ENCODE data around the gene ACOT11.

The ACOT11 gene

DNA sequence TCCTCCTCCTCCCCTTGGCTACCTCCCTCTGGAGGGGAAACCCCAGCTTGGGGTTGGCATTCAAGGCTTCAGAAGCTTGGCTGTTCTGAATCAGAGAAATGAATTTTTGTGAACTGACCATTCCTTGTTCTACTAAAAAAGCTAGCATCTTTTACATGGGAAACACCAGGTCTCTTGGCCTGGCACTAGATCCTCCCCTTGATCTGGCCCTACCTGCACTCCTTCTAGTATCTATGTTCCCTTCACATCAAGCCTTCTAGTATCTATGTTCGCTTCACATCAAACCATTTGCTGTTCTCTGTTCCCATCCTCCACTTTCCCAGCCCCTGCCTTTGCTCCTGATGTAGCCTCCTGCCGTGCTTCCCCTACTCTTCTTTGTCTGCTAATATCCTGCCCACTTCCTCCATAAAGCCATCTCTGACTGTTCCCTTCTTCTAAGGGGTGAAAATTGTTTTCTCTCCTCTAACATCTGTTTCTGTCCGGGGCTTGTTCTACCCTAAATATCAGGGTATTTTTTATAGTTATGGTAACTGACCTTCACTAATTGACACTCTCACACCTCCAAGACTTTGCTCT, 49.5 kb downstream of the ACOT11 start:
- H3K27ac ChIP-seq (ENCODE audit: low read depth, low read length), result no peak overlapping the region
- no peaks in the 10 kb centered on the region for H3K27me3 ChIP-seq (ENCODE audit: control insufficient read depth in 1 of 2, insufficient read depth in 2 of 2, low read length in 2 of 2)
- H3K4me1 ChIP-seq (ENCODE audit: control insufficient read depth in 1 of 2, insufficient read depth in 2 of 2, low read length in 2 of 2), result no peaks in the 10 kb centered on the region
- H3K9ac ChIP-seq (ENCODE audit: low read depth in 1 of 2, low read length in 2 of 2), result no peak overlapping the region
- peaks cover 41 to 68% of the 10 kb centered on the region in 2 donors for H3K36me3 ChIP-seq (ENCODE audit: control insufficient read depth in 1 of 2, insufficient read depth in 2 of 2, low read length in 2 of 2)
- H3K4me3 ChIP-seq (ENCODE audit: low read depth in 1 of 2, low read length in 2 of 2), result no peak overlapping the region
- no peaks in the 10 kb centered on the region for H3K9me3 ChIP-seq (ENCODE audit: control insufficient read depth in 1 of 2, low read length in 2 of 2)

DNA sequence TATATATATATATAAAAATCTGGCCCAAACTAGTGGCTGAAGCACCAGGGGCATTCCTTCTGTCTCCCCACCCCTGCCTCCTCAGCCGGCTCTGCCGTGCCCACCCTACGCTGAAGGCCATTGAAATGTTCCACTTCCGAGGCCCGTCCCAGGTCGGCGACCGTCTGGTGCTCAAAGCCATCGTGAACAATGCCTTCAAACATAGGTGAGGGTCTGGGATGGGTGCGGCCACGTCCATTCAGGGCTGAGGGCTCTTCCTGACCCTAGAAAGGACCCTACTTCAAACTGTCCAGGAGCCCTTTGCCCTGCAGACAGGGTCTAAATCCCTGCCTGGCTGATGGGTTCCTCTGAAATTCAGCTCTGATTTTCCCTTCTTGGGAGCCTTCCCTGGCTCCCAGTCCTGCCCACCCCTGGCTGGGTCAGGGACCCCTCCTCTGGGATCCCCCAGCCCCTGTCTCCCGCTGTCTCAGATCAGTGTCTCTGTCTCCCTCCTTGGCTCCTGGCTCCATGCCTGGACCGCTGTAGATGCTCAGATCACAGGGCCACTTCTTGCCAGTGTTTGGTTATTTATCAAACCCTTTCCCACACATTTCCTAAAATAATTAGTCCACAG, 51.3 kb downstream of the ACOT11 start:
- no peak overlapping the region for H3K9ac ChIP-seq (ENCODE audit: low read depth in 1 of 2, low read length in 2 of 2)
- peaks cover 9 to 10% of the 10 kb centered on the region in 2 donors for H3K4me1 ChIP-seq (ENCODE audit: control insufficient read depth in 1 of 2, insufficient read depth in 2 of 2, low read length in 2 of 2)
- no peaks in the 10 kb centered on the region for H3K9me3 ChIP-seq (ENCODE audit: control insufficient read depth in 1 of 2, low read length in 2 of 2)
- H3K27ac ChIP-seq (ENCODE audit: low read depth, low read length), result no peak overlapping the region
- no peaks in the 10 kb centered on the region for H3K27me3 ChIP-seq (ENCODE audit: control insufficient read depth in 1 of 2, insufficient read depth in 2 of 2, low read length in 2 of 2)
- H3K36me3 ChIP-seq (ENCODE audit: control insufficient read depth in 1 of 2, insufficient read depth in 2 of 2, low read length in 2 of 2), result peaks cover 35 to 63% of the 10 kb centered on the region in 2 donors
- H3K4me3 ChIP-seq (ENCODE audit: low read depth in 1 of 2, low read length in 2 of 2), result no peak overlapping the region

DNA sequence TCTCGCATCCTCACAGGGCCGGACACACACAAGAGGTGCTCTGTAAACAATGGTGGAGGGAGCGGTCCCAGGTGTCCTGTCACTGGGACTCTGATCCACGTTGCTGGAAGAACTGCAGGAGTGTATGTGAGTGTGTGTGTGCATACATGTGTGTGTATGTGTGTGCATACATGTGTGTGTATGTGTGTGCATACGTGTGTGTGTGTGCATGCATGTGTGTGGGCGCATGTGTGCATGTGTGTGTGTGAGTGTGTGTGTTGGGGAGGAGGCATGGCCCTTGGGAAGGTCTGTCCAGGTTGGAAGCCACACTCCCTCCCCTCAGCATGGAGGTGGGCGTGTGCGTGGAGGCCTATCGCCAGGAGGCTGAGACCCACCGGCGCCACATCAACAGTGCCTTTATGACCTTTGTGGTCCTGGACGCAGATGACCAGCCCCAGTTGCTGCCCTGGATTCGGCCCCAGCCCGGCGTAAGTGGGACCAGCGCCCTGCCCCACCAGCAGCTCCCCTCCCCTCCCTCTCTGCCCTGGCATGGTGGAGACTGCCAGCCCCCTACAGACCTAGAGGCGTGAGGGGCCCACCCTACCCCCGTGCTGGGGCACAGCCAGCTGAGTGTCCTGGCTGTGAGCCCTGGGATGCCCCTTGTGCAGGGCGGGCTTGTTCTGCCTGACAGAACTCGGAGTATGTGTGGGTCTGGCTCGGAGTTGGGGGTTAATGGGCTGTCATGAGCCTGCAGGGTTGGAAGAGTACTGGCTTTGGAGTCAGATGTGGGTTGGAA, 53.1 kb downstream of the ACOT11 start:
- no peak overlapping the region for H3K27ac ChIP-seq (ENCODE audit: low read depth, low read length)
- peaks cover 33 to 61% of the 10 kb centered on the region in 2 donors for H3K36me3 ChIP-seq (ENCODE audit: control insufficient read depth in 1 of 2, insufficient read depth in 2 of 2, low read length in 2 of 2)
- H3K9me3 ChIP-seq (ENCODE audit: control insufficient read depth in 1 of 2, low read length in 2 of 2), result no peaks in the 10 kb centered on the region

DNA sequence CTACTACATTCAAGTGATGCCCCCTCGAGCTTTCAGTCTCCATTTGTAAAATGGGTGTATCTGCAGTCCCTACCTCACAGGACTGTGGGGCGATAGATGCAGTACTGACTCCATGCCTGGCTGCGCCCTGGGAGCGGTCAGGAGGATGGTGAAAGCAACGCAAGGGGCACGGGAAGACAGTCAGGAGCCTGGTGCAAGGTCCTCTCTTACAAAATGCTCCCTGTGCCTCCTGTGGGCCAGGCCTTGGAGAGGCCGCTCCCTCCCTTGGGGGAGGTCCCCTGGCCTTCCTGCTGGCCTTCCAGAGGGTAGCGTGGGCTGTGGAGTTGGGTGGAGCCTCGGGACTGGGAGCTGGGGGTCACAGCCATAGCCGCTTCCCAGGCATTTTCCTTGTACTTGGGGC, 53.7 kb downstream of the ACOT11 start:
- Histone ChIP-seq H3K4me3 (ENCODE audit: low read depth in 1 of 2, low read length in 2 of 2) (no peak overlapping the region), H3K4me1 (ENCODE audit: control insufficient read depth in 1 of 2, insufficient read depth in 2 of 2, low read length in 2 of 2) (peaks cover 25 to 26% of the 10 kb centered on the region in 2 donors), H3K9ac (ENCODE audit: low read depth in 1 of 2, low read length in 2 of 2) (no peak overlapping the region), H3K27me3 (ENCODE audit: control insufficient read depth in 1 of 2, insufficient read depth in 2 of 2, low read length in 2 of 2) (no peaks in the 10 kb centered on the region), H3K36me3 (ENCODE audit: control insufficient read depth in 1 of 2, insufficient read depth in 2 of 2, low read length in 2 of 2) (peaks cover 31 to 59% of the 10 kb centered on the region in 2 donors), H3K27ac (ENCODE audit: low read depth, low read length) (no peak overlapping the region), H3K9me3 (ENCODE audit: control insufficient read depth in 1 of 2, low read length in 2 of 2) (no peaks in the 10 kb centered on the region)

More for the DNA sequence above, 53.1 kb downstream of the ACOT11 start:
- no peak overlapping the region for H3K9ac ChIP-seq (ENCODE audit: low read depth in 1 of 2, low read length in 2 of 2)
- no peaks in the 10 kb centered on the region for H3K27me3 ChIP-seq (ENCODE audit: control insufficient read depth in 1 of 2, insufficient read depth in 2 of 2, low read length in 2 of 2)
- no peak overlapping the region for H3K4me3 ChIP-seq (ENCODE audit: low read depth in 1 of 2, low read length in 2 of 2)
- peaks cover 20 to 22% of the 10 kb centered on the region in 2 donors for H3K4me1 ChIP-seq (ENCODE audit: control insufficient read depth in 1 of 2, insufficient read depth in 2 of 2, low read length in 2 of 2)

DNA sequence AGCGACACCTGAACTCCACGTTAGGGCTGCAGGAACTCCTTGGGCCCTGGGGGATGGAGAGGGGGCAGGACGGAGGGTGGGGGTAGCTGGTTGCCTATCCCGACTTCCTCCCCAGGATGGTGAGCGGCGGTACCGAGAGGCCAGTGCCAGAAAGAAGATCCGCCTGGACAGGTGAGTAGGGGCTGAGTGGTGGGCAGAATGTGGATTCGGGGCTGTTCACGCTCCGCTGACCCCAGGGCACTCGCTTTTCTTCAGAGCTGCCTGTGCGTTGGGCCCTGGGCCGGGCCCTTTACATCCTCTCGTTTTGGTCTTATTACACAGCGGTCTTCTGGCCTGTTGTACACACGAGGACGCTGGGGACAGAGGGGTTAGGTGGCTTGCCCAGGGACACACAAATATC, 54.5 kb downstream of the ACOT11 start:
- no peak overlapping the region for H3K9ac ChIP-seq (ENCODE audit: low read depth in 1 of 2, low read length in 2 of 2)

DNA sequence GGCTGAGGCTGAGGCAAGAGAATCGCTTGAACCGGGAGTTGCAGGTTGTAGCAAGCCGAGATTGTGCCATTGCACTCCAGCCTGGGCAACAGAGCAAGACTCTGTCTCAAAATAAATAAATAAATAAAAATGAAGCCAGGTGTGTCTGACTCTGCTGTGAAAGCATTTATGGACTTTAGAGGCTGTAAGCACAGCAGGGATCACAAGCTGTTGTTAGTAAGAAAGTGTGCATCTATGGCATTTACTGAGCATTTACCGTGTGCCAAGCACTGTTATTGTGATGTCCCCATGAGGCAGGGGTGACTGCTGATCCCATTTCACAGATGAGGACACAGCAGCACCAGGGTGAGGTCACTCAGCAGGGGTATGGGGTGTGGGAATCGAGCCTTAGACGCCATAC, 55.2 kb downstream of the ACOT11 start:
- H3K36me3 ChIP-seq (ENCODE audit: control insufficient read depth in 1 of 2, insufficient read depth in 2 of 2, low read length in 2 of 2), result peaks cover 28 to 60% of the 10 kb centered on the region in 2 donors
- H3K27me3 ChIP-seq (ENCODE audit: control insufficient read depth in 1 of 2, insufficient read depth in 2 of 2, low read length in 2 of 2), result no peaks in the 10 kb centered on the region
- no peak overlapping the region for H3K4me3 ChIP-seq (ENCODE audit: low read depth in 1 of 2, low read length in 2 of 2)
- H3K27ac ChIP-seq (ENCODE audit: low read depth, low read length), result no peak overlapping the region
- H3K4me1 ChIP-seq (ENCODE audit: control insufficient read depth in 1 of 2, insufficient read depth in 2 of 2, low read length in 2 of 2), result peaks cover 25 to 27% of the 10 kb centered on the region in 2 donors
- H3K9me3 ChIP-seq (ENCODE audit: control insufficient read depth in 1 of 2, low read length in 2 of 2), result no peaks in the 10 kb centered on the region
- H3K9ac ChIP-seq (ENCODE audit: low read depth in 1 of 2, low read length in 2 of 2), result no peak overlapping the region

More for the DNA sequence above, 54.5 kb downstream of the ACOT11 start:
- Histone ChIP-seq H3K9me3 (ENCODE audit: control insufficient read depth in 1 of 2, low read length in 2 of 2) (no peaks in the 10 kb centered on the region), H3K27ac (ENCODE audit: low read depth, low read length) (peak overlapping the region; percentile 10), H3K27me3 (ENCODE audit: control insufficient read depth in 1 of 2, insufficient read depth in 2 of 2, low read length in 2 of 2) (no peaks in the 10 kb centered on the region), H3K36me3 (ENCODE audit: control insufficient read depth in 1 of 2, insufficient read depth in 2 of 2, low read length in 2 of 2) (peaks cover 28 to 59% of the 10 kb centered on the region in 2 donors), H3K4me3 (ENCODE audit: low read depth in 1 of 2, low read length in 2 of 2) (no peak overlapping the region), H3K4me1 (ENCODE audit: control insufficient read depth in 1 of 2, insufficient read depth in 2 of 2, low read length in 2 of 2) (peaks cover 25 to 27% of the 10 kb centered on the region in 2 donors)

DNA sequence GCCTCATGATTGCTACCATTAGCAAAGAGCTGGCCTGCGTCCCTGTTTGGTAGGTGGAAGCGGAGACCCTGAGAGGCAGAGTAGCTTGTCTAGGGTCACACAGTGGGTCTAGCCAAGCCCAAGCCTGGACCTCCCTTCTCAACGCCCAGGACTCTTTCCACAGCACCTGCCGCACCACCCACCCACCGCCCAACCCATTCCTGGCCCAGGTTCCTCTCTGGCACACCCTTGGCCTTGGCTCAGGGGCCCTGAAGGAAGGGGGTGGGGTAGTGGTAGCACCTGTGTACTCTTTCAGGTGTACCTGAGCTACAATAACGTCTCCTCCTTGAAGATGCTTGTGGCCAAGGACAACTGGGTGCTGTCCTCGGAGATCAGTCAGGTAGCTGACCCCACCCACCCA, 56.0 kb downstream of the ACOT11 start:
- peaks cover 25 to 27% of the 10 kb centered on the region in 2 donors for H3K4me1 ChIP-seq (ENCODE audit: control insufficient read depth in 1 of 2, insufficient read depth in 2 of 2, low read length in 2 of 2)
- peaks cover 28 to 62% of the 10 kb centered on the region in 2 donors for H3K36me3 ChIP-seq (ENCODE audit: control insufficient read depth in 1 of 2, insufficient read depth in 2 of 2, low read length in 2 of 2)
- no peak overlapping the region for H3K9ac ChIP-seq (ENCODE audit: low read depth in 1 of 2, low read length in 2 of 2)
- no peaks in the 10 kb centered on the region for H3K9me3 ChIP-seq (ENCODE audit: control insufficient read depth in 1 of 2, low read length in 2 of 2)
- H3K27me3 ChIP-seq (ENCODE audit: control insufficient read depth in 1 of 2, insufficient read depth in 2 of 2, low read length in 2 of 2), result no peaks in the 10 kb centered on the region
- no peak overlapping the region for H3K4me3 ChIP-seq (ENCODE audit: low read depth in 1 of 2, low read length in 2 of 2)
- no peak overlapping the region for H3K27ac ChIP-seq (ENCODE audit: low read depth, low read length)

DNA sequence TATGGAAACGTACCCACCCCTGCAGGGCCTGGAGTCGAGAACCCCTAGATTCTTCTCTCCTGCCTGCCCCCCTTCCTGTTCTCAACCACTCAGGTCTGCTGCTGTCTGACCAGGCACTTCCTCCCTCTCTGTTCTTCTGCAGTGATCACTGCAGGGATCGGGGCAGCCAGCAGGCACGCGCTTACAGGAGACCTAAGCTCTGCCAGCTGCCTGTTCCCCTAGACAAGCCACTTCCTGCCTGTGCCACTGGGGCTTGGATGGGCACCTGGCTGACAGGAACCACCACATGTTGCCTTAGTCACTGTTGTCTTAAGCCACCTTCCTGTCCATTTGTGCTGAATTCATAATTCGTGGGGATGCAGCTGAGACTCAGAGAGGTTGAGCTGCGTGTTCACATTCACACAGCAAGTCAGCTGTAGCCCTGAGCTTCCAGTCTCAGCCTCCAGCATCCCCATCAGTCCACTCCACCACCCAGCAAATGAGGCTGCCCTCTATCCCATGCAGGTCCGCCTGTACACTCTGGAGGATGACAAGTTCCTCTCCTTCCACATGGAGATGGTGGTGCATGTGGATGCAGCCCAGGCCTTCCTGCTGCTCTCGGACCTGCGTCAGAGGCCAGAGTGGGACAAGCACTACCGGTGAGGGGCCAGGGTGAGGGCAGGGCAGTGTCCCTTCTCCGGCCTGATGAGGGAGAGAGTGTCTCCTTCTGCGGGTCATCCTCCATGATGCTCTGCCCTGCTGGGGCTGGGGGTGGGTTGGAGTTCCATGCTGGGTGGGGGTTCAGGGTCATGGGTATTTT, 56.7 kb downstream of the ACOT11 start:
- H3K36me3 ChIP-seq (ENCODE audit: control insufficient read depth in 1 of 2, insufficient read depth in 2 of 2, low read length in 2 of 2), result peaks cover 24 to 70% of the 10 kb centered on the region in 2 donors
- H3K9me3 ChIP-seq (ENCODE audit: control insufficient read depth in 1 of 2, low read length in 2 of 2), result no peaks in the 10 kb centered on the region
- H3K27me3 ChIP-seq (ENCODE audit: control insufficient read depth in 1 of 2, insufficient read depth in 2 of 2, low read length in 2 of 2), result no peaks in the 10 kb centered on the region
- H3K4me1 ChIP-seq (ENCODE audit: control insufficient read depth in 1 of 2, insufficient read depth in 2 of 2, low read length in 2 of 2), result peaks cover 25 to 27% of the 10 kb centered on the region in 2 donors
- H3K27ac ChIP-seq (ENCODE audit: low read depth, low read length), result no peak overlapping the region
- H3K4me3 ChIP-seq (ENCODE audit: low read depth in 1 of 2, low read length in 2 of 2), result no peak overlapping the region
- H3K9ac ChIP-seq (ENCODE audit: low read depth in 1 of 2, low read length in 2 of 2), result no peak overlapping the region

DNA sequence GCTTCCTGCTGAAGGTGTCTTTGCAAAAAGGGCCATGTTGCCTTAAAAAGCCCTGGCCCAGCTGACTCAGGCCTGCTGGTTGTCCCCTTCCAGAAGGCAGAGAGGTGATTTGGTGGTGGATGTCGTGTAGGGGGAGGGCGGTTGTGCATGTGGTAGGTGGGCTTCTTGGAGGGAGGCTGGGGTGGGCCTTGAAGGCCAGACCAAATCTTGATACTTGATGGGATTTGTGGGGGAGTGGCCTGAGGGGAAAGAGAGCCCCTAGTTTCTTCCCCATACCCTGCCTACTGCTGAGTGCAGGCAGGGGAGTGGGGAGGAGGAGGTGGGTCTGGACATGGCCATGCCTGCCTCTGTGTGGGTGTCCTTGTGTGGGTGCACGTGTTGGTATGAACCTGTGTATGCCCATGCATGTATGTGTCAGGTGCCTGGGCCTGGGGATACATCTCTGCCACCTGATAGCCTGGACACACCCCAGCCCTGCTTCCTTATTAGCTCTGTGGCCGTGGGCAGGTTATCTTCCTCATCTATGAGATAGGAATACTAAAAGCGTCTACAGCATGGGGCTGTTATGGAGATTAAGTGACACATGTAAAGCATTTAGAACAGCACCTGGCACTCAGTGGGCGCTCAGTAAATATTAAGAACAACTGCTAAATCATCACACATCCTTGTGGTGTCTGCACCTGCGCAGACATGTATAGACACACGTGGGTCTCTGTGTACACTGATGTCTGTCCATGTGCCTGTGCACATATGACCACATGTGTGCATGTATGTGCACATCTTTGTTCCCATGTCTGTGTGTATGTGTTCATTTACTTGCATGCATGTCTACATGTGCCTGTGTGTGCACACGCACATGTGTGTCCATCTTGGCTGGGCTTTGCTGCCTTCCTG, 58.3 kb downstream of the ACOT11 start:
- no peaks in the 10 kb centered on the region for H3K9me3 ChIP-seq (ENCODE audit: control insufficient read depth in 1 of 2, low read length in 2 of 2)
- no peak overlapping the region for H3K4me3 ChIP-seq (ENCODE audit: low read depth in 1 of 2, low read length in 2 of 2)
- H3K27ac ChIP-seq (ENCODE audit: low read depth, low read length), result no peak overlapping the region
- peaks cover 25 to 27% of the 10 kb centered on the region in 2 donors for H3K4me1 ChIP-seq (ENCODE audit: control insufficient read depth in 1 of 2, insufficient read depth in 2 of 2, low read length in 2 of 2)
- peaks cover 17 to 67% of the 10 kb centered on the region in 2 donors for H3K36me3 ChIP-seq (ENCODE audit: control insufficient read depth in 1 of 2, insufficient read depth in 2 of 2, low read length in 2 of 2)
- H3K27me3 ChIP-seq (ENCODE audit: control insufficient read depth in 1 of 2, insufficient read depth in 2 of 2, low read length in 2 of 2), result no peaks in the 10 kb centered on the region
- H3K9ac ChIP-seq (ENCODE audit: low read depth in 1 of 2, low read length in 2 of 2), result no peak overlapping the region

Measured in duodenal mucosa (tissue), 2 donors.